GM23338 (cell line): ENCODE measurements around the gene SMNDC1.

ENCODE experiments used
- CTCF ChIP-seq, 2 experiments: fragments of 200-600 bp in 1 of 2; sonication (generic) in 1 of 2; conservative IDR thresholded peaks; 2 replicates each; pipeline versions ENCODE4 v1.5.1 to v1.6.1; 2016 to 2017; ENCODE audit warnings: antibody characterized with exemption in 2 of 2, low read depth in 2 of 2, mild to moderate bottlenecking in 2 of 2, moderate library complexity in 1 of 2
- EZH2 ChIP-seq: fragments of 200-600 bp; sonication (generic); IDR thresholded peaks from one replicate; pipeline ENCODE4 v1.8.0; 2017; ENCODE audit warnings: antibody characterized with exemption, mild to moderate bottlenecking, low read depth; ENCODE audit not compliant: unreplicated experiment
- JUNB ChIP-seq: IDR thresholded peaks from one replicate; pipeline ENCODE4 v1.6.1; 2016; ENCODE audit warnings: antibody characterized with exemption; ENCODE audit not compliant: unreplicated experiment

GRCh38 chr10:110285501-110285900 is 19.2 kb downstream of the SMNDC1 start:
- no peak for TF ChIP-seq CTCF (conservative IDR thresholded peaks at IDR 0.05; ENCODE audit: low read depth in 2 of 2)
- TF ChIP-seq EZH2: no peak
- no peak for TF ChIP-seq JUNB
